HFF-Myc (cell line): ENCODE measurements around the gene FRMD4B.

Experiments used
- DNase-seq: peaks from one replicate; pipeline ENCODE4 v3.0.0-alpha.2; 2011; ENCODE audit warnings: low read depth; ENCODE audit errors: extremely low read depth
- H3K4me3 ChIP-seq: replicated peaks from 2 replicates; pipeline ENCODE4 v1.5.1; 2011; ENCODE audit warnings: low read depth, mild to moderate bottlenecking, control low read depth, low read length
- TF ChIP-seq, protein P1 (sequence below): IDR thresholded peaks from 2 replicates; pipeline ENCODE4 v1.5.1; 2012; ENCODE audit warnings: mild to moderate bottlenecking, low read depth, low read length, control low read depth; ENCODE audit errors: missing control alignments

FRMD4B gene

DNA sequence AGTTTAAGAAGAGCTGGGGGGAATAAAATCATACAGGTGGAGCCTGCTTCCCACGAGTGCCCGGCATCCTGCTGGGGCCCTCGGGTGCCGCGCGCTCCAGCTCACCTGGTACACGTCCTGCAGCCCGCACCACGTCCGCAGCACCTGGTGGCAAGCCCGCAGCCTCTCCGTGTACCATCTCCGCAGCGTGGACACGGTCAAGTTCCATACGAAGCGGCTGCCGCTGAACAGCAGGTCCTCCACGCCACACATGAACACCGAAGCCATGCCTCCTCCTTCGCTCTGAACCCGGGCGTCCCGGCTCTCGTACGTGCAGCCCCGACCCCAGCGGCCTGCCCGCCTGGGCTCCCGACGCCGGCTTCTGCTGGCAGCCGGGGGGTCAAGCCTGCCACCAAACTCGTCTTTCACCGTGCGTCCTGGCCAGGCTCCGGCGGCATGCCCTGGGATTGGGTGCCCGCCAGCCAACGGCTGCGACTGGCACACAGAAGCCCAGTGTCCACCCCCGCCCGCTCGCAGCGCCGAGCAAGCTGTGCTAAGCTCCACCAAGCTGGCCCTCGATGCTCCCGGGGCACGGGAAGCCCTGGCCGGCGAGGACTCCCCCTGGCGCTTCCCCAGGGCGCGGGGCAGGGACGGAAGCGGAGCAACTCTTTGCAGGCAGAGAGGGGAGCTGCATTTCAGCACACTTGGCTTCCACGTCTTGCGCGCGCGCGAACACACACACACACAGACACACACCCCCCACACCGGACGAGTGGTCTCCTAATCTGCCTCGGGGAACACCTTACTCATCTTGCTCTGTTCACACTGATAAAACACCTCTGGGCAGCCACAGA, at the start of gene FRMD4B:
FRMD4B (minus strand) TSS at position 366 of the 833 bp plus-strand sequence; CDS start at position 267, 99 bp downstream.
- peak within 1 kb of the TSS; percentile 24 for H3K4me3 ChIP-seq
- TF ChIP-seq, protein P1, sequence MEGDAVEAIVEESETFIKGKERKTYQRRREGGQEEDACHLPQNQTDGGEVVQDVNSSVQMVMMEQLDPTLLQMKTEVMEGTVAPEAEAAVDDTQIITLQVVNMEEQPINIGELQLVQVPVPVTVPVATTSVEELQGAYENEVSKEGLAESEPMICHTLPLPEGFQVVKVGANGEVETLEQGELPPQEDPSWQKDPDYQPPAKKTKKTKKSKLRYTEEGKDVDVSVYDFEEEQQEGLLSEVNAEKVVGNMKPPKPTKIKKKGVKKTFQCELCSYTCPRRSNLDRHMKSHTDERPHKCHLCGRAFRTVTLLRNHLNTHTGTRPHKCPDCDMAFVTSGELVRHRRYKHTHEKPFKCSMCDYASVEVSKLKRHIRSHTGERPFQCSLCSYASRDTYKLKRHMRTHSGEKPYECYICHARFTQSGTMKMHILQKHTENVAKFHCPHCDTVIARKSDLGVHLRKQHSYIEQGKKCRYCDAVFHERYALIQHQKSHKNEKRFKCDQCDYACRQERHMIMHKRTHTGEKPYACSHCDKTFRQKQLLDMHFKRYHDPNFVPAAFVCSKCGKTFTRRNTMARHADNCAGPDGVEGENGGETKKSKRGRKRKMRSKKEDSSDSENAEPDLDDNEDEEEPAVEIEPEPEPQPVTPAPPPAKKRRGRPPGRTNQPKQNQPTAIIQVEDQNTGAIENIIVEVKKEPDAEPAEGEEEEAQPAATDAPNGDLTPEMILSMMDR = no peak
- DNase-seq = no peak

DNA sequence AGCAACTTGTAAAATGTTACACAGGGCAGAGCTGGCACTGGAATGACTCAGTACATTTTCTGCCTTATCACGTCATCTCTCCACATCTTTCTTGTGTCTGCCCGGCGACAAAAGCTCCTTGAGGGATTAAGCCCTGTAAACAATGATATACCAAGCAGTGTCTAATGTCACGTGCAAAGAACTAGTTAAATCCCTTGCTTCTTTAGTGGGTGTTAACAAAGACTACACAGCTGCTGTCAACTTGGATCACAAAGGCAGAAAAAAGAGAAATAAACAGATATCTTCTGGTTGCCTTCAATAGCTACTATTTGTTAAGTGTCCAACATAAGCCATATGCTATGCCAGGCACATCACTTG, 48.1 kb upstream of the FRMD4B start:
- DNase-seq = no peak

DNA sequence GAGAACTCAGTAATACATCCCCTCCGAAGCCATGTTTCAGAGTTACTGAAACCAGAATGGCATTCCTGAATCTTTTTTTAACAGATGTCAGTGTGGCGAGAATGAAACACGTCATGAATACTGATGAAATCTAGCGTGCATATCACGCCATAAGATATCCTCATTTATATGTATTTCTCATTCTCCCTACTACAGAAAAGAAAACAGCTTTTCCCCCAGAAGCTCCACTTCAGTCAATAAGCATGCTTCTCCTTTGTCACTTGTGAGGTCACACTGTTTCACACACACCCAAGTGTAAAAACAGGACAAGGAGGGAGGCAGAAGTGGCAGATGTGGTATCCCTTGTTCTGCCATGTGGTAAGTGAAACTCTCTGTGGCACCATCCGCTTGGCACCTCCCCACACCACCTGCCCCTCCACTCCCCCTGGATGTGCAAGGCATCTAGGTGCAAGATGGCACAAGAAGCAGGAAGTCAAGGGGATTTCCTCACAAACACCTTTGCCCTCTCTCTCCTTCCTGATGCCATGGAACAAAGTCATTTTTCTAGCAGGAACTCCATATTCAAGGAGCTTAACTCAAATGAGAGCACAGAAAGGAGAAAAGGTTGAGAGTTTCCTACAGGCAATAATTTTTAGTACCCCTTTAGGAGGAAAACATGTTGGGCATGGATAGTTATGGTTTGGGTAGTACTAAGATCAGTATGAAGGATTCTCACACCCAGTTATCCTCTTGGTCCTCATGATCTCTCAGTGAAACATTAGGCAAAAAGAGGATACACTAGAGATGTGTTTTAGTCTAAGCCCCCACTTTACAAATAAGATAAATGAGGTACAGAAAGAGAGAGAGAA, 47.5 kb upstream of the FRMD4B start:
- DNase-seq = no peak
- TF ChIP-seq, protein P1 = no peak
- no peak overlapping the region for H3K4me3 ChIP-seq

More for the DNA sequence above, 48.1 kb upstream of the FRMD4B start:
- TF ChIP-seq, protein P1 = no peak
- H3K4me3 ChIP-seq = no peak overlapping the region

DNA sequence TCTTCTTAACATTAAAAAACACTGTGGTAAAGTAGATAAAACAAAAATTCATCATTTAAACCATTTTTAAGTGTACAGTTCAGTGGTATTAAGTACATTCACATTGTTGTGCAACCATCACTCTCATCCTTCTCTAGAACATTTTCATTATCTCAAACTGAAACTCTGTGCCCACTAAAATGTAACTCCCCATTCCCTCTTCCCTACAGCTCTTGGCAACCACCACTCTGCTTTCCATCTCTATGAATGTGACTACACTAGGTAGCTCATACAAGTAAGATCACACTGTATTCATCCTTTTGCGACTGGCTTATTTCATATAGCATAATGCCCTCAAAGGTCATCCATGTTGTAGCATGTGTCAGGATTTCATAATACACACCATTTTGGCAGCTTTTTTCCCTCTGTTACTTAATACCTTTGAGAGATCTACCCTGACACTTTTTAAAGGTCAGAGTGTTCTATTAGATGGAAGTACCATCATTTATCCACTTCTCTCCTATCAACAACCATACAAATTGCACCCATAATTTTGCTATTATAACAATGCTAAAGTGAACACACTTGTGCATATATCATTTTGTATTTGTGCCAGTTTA, 42.9 kb upstream of the FRMD4B start:
- H3K4me3 ChIP-seq = no peak overlapping the region
- TF ChIP-seq, protein P1 = no peak
- DNase-seq = no peak

DNA sequence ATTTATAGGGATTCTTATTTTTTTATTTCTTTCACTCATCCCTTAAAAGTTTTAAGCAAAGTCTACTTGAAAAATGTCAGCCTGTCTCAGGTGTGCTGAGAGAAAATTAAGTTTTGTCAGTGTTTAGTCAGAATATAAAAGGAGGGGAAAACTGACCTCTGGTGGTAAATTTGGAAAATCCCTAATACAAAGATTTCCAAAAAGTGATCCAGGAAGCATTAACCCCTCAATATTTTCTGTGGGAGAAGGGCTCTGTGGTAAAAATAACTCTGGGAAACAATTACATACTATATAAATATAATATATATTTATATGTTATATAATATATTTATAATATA, 41.0 kb upstream of the FRMD4B start:
- DNase-seq = no peak
- TF ChIP-seq, protein P1 = peak; percentile 12
- H3K4me3 ChIP-seq = no peak overlapping the region

DNA sequence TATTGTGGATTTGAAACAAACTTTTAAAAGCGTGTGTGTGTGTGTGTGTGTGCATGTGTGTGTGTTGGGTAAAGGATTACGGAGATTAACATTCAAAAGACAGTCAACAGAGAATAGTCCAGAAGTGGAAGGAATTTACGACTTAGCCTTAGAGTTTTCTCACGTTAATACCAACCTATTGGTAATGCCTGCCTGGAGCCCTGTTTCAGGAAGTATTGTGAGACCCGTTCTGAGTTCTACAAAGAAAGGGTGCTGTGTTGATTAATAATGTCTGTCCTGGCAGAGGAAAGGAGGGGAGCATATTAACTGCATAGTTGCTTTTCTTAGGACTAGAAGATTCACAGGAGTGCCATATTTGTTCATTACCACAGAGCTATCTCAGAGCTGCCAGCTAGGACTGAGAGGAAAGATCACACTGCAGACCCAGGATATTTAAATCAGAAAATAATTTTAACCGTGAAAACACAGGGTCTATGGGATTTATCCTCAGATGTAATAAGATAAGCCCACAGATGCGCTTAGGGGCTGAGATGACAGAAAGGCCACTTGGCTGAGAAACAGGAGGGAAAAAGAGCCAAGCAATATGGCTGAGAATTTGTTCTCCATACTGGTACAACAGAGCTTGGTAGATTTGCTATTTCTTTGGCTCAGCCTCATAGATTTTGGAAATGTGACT, 40.5 kb upstream of the FRMD4B start:
- no peak overlapping the region for H3K4me3 ChIP-seq
- DNase-seq = no peak
- TF ChIP-seq, protein P1 = no peak
